ENCODE data around the gene OXER1.

The OXER1 gene

GRCh38 chr2:42793334-42794270, 29.7 kb upstream of the OXER1 start:
- no peak for DNase-seq

DNA sequence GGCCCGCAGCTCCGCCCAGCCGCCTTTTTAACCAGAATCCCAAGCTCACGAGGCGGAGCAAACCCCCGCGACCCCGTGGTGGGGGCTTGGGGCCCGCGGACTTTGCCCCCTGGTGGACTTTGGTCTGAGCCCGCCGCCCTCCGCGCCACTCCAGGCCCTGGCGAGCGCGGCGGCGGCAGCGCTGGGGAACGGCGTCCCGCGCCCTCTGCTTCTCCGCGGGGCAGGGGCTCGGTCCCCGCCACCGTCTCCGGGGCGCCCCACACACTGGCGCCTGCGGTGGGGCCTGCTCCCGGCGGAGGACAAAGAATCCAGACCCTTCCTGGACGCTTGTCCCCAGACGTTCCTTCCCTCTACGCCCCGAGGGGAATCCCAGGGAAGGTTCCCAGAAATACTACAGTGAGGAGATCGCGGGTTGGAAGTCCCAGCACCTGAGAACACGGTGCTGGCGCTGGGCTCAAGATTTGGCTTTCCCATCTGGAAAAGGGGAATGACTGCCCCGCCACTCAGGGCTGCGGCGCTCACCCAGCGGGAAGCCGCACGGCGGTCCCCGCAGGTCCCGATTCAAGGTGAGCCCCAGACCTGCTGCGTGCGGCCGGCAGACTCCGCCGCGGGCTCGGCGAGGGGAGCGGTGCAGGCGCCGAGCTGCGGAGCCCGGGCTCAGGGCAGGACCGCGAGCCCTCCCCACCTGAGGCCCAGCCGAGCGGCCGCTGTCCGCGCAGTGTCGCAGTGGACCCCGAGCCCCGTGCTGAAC, 28.8 kb upstream of the OXER1 start, which contains the start of gene HAAO:
Gene HAAO (minus strand): TSS at position 1 of the 751 bp plus-strand sequence. CDS start 47 bp downstream, outside the sequence.
- DNase-seq, result no peak

DNA sequence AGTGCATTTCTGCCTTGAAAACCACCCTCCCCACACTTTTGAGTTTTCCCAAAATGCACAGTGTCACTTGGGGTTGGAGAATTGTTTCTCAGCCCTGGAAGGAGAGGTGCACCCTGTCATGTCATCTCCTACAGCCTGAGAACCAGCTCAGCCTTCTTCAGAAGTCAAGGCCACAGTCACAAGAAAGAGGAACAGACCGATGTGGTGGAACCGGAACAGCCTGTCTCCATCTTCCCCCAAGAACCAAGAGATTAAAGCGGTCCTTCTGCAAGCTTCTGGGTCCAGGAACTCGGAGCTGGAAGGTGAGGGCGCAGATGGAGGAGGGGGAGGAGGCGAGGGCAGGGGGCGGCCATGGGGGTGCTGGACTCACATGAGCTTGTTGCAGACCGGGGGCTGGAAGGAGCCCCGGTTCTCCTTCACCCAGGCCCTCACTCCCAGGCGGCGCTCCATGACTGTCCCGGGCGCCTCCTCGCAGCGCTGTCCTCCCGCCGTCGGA, 28.2 kb upstream of the OXER1 start:
- DNase-seq, result no peak

DNA sequence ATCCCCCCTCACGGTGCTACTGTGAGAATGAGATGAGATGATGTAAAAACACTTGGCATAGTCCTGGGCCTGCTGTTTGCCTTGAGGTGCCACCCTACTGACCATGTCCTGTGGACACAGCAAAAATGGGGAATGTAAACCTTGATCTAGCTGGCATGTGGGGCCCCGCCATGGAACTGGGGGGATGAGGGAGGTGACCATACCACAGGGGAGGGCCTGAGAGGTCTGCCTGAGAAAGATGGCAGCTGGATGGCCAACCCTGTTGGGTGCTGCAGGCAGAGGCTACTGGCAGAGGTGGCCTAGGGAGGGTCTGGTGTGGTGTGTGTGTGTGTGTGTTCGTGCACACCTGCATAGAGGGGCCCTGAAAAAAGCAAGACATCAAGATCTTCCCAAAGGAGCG, 27.7 kb upstream of the OXER1 start:
- DNase-seq, result no peak

GRCh38 chr2:42789751-42790150, 25.8 kb upstream of the OXER1 start:
- DNase-seq, result no peak

- no peak for DNase-seq
Measured at GRCh38 chr2:42788882-42789281, 24.9 kb upstream of the OXER1 start.

DNA sequence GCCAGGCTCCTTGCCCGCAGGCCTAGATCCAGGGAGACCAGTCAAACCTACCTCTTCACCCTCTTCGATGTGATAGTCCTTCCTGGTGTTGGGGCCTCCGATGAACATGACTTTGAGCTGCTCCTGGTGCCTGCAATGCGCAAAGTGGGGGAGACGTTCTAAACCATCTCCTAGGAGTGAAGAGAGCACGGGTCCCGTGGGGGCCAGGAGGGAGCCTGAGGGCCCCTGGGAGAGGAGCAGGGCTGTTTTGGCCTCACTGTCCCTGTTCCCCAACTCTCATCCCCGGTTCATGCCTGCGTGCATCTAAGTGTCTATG, 24.5 kb upstream of the OXER1 start:
- no peak for DNase-seq

DNA sequence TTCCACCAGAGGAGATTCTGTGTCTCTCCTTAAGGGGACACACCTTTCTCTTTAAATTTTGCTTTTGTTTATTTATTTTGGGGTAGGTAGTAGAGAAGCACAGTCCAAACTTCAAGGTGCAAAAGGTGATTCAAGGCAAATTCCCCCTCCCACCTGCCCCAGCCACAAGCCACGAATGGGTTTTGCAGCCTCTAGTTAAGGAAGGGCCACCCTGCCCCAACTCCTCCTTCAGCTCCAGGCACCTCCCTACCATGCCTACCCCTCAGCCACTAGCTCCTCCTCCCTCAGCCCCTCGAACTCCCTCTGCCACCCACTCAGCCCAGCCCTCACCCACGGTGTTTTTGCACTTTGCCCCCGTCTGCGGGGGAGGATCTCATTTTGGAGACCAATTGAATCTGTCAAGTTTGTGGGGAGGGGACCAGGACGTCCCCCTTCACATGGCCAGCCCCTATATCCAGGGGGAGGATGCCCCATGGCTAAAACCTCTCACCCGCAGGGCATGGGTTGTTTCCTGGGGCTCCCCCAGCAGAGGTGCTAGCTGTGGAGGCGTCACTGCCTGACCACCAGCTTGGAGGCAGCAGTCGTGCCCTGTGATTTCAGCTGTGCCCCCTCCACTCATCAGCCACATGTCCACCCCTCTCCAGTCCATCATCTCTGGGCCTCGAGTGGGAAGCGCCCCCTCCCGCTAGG, 24.0 kb upstream of the OXER1 start:
- no peak for DNase-seq

GRCh38 chr2:42787424-42787787, 23.5 kb upstream of the OXER1 start:
- no peak for DNase-seq

DNA sequence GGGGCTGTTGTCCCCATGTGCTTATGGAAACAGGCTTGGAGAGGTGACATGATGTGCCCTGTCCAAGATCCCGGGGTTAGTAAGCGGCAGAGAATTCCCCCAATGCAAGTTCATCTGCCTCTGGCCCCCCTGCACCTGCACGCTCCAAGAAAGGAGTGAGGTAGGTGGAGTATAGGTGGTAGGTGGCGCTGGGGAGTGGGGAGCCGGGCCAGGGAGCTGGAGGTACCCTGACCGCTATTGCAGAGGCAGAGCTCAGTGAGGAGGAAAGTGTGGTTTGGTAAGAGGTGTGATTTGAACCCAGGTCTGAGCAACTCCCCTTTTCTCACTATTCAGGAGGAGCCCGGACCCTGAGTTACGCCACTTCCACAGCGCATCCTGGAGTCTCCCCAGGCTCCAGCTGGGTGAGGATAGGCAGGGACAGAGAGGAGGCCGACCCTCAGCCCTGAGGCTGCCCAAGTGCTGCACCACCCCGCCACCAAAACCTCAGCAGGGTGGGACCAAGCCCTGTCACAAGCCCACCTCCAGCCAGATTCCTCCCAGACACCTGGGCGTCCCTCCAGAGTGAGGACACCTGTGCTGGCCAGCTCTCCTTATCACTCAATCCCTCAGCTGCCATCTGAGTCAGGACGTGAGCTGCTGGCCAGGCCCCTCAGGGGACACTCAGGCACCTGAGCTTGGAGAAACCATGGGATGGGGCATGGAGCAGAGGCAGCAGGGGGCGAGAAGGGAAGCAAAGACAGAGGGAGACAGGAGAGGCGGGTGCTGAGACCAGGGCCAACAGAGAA, 22.8 kb upstream of the OXER1 start:
- DNase-seq, result no peak

GRCh38 chr2:42784204-42784880, 20.4 kb upstream of the OXER1 start:
- DNase-seq, result no peak

- DNase-seq, result no peak
Measured at GRCh38 chr2:42783511-42783910, 19.6 kb upstream of the OXER1 start.

DNA sequence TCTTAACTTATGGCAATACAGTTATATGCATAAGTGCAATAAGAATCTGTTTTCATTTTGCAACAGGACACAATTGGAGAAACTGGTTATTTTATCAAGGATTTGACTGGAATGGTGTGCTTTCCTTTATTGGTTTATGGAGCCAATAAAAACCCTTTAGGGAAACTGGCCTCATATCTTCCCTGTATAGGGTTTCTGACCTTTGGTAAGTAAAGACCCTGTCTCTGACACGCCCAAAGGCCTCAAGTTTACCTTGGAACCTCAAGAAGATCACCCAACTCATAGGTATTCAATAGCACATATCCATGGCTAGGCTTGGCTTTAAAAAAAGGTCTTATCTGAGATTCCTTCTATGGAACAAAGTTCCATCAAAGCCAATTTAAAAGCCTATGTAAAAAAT, 17.2 kb upstream of the OXER1 start:
- DNase-seq, result no peak

DNA sequence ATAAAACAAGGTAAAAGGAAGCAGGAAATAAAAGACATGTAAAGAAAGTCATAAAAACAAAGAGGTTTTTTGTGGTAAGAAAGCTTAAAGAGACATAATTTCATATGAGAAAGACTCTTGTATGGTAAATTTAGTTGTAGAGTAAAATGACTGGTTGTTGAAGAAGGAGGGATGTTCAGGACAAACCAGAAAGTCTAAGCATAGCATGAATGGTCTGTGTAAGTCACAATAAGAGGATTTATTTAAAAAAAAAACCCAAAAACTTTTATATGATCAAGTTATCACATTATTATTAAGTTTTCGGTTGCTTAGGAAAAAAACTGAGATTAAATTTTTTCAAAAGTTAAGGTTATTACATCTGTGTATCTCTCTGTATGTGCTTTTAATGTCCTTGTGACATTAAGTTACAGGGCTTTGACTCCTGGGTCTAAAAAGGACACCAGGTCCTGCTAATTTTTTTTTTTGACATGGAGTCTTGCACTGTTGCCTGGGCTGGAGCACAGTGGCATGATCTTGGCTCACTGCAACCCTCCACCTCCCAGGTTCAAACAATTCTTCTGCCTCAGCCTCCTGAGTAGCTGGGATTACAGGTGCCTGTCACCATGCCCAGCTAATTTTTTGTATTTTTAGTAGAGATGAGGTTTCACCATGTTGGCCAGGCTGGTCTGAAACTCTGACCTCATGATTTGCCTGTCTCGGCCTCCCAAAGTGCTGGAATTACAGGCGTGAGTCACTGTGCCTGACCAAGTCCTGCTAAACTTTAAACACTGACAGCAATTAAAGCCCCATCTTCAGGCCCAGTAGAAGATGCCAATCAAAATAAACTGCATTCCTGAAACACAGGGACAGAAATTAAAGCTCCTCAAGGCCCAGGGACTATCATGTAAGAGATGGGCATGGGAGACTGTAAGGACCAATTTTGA, 14.2 kb upstream of the OXER1 start:
- no peak for DNase-seq

- peak; percentile 24 for DNase-seq
Measured at GRCh38 chr2:42775810-42776209, 11.9 kb upstream of the OXER1 start.

DNA sequence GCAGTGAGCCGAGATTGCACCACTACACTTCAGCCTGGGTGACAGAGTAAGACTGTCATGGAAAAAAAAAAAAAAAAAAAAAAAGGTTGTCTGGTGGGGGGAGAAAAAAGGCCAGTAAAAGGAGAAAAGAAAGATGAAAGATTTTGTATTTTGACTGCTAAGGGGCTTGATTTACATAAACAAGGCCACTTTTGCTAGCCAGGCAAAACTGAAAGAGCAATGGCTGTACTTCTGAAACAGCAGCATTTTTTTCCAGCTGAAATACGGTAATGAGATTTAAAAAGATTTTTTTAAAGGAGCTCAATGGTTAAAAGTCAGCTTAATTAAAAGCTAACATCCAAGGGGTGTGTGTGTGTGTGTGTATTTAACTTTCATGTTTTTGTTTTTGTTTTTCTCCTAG, 11.3 kb upstream of the OXER1 start:
- no peak for DNase-seq

- DNase-seq, result no peak
Measured at GRCh38 chr2:42771546-42772153, 7.7 kb upstream of the OXER1 start.

- DNase-seq, result no peak
Measured at GRCh38 chr2:42770288-42771131, 6.6 kb upstream of the OXER1 start.

GRCh38 chr2:42769583-42770287, 5.8 kb upstream of the OXER1 start:
- no peak for DNase-seq

All from GDM1 (cell line).